Fibroblast of lung (primary cell): ENCODE measurements around the gene SLC6A1. TPM values are rescaled to one million over a fixed set of nuclear protein-coding genes. Genes with fewer than 3 reads are reported as not detected.

ENCODE experiments used
- DNase-seq, 2 donors: peaks; one replicate each; pipeline versions ENCODE4 v3.0.0 to v3.0.0-alpha.2; 2010; ENCODE audit warnings: low read depth in 2 of 2
- H2AFZ ChIP-seq: 2 replicates; pipeline ENCODE4 v1.5.1; 2012; ENCODE audit warnings: low read length, control low read depth, inconsistent platforms
- H3K27ac ChIP-seq: 2 replicates; pipeline ENCODE4 v1.5.1; 2011; ENCODE audit warnings: low read length, control low read depth; ENCODE audit not compliant: insufficient read depth
- H3K27me3 ChIP-seq: 2 replicates; pipeline ENCODE4 v1.5.1; 2011; ENCODE audit warnings: mild to moderate bottlenecking, low read length; ENCODE audit not compliant: control insufficient read depth, insufficient read depth
- H3K36me3 ChIP-seq: 2 replicates; pipeline ENCODE4 v1.5.1; 2011; ENCODE audit warnings: low read length; ENCODE audit not compliant: control insufficient read depth, insufficient read depth
- H3K4me1 ChIP-seq: 2 replicates; pipeline ENCODE4 v1.5.1; 2011; ENCODE audit warnings: low read length; ENCODE audit not compliant: control insufficient read depth, insufficient read depth; ENCODE audit errors: extremely low read depth
- H3K4me2 ChIP-seq: 2 replicates; pipeline ENCODE4 v1.5.1; 2011; ENCODE audit warnings: low read length, control low read depth; ENCODE audit not compliant: insufficient read depth; ENCODE audit errors: extremely low read depth
- H3K4me3 ChIP-seq, 4 experiments: fragments of 200-600 bp in 1 of 4; sonication (generic) in 1 of 4; replicated peaks in 1 of 4; 2 replicates each; pipeline ENCODE4 v1.5.1; 2011 to 2016; ENCODE audit warnings: low read length in 4 of 4, low read depth in 3 of 4, mild to moderate bottlenecking in 3 of 4, control low read depth in 2 of 4, inconsistent platforms in 1 of 4, mixed read lengths in 1 of 4; ENCODE audit not compliant: insufficient read depth in 1 of 4; ENCODE audit errors: control extremely low read depth in 1 of 4
- H3K79me2 ChIP-seq: 2 replicates; pipeline ENCODE4 v1.5.1; 2012; ENCODE audit warnings: mild to moderate bottlenecking, low read length, inconsistent platforms; ENCODE audit not compliant: control insufficient read depth, insufficient read depth
- H3K9ac ChIP-seq: 2 replicates; pipeline ENCODE4 v1.5.1; 2011; ENCODE audit warnings: mild to moderate bottlenecking, low read length, control low read depth; ENCODE audit not compliant: insufficient read depth
- H3K9me3 ChIP-seq: 2 replicates; pipeline ENCODE4 v1.5.1; 2012; ENCODE audit warnings: low read depth, low read length; ENCODE audit not compliant: control insufficient read depth, insufficient read depth
- H4K20me1 ChIP-seq: 2 replicates; pipeline ENCODE4 v1.5.1; 2011; ENCODE audit warnings: low read length; ENCODE audit not compliant: control insufficient read depth, insufficient read depth; ENCODE audit errors: extremely low read depth
- EZH2 ChIP-seq: IDR thresholded peaks from 2 replicates; pipeline ENCODE4 v1.5.1; 2012; ENCODE audit warnings: low read length, control low read depth, mild to moderate bottlenecking; ENCODE audit errors: missing control alignments
- polyA plus RNA-seq, 2 donors: library from polyadenylated mRNA; depleted of rRNA in 1 of 2; stranded (reverse) in 1 of 2; unstranded in 1 of 2; fragments of >200 nt; gene quantifications; 2 replicates each; pipeline ENCODE4 v1.2.1, GENCODE V29; 2011 to 2012; ENCODE audit warnings: missing spikeins in 1 of 2
- total RNA-seq: library from RNA; depleted of rRNA; stranded (reverse); fragments of >200 nt; gene quantifications from 2 replicates; pipeline ENCODE4 v1.2.1, GENCODE V29; 2014
- TF ChIP-seq, protein P1 (sequence below), 2 donors: IDR thresholded peaks in 1 of 2; conservative IDR thresholded peaks in 1 of 2; 1 replicate in 1 of 2; 2 replicates in 1 of 2; pipeline ENCODE4 v1.5.1; 2011 to 2012; ENCODE audit warnings: low read length in 2 of 2, control low read depth in 1 of 2, inconsistent platforms in 1 of 2, low read depth in 1 of 2, mild to moderate bottlenecking in 1 of 2

The SLC6A1 gene
- total and polyA plus RNA-seq, 2 donors (not counting 1 experiment from before 2014, with no cell fraction given): not detected

DNA sequence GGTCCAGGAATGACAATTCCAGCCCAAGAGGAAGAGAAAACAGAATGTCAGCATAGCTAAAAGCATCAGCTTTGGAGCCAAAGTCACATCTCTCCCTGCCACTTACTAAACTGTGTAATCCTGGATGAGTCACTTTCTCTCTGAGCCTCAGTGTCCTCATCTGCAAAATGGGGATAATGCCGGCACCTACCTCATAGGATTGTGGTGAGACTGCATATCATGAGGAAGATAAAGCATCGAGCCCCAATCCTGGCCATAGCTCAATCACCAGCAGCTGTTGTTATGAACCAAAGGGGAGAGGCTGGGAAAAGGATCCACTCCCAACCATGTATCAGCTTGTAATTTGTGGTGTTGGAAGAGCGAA lies 9.1 kb downstream of the SLC6A1 start:
- Histone ChIP-seq H3K27ac (no peak overlapping the region), H3K4me2 (no peak overlapping the region), H3K4me3 (no peak overlapping the region), H3K9ac (no peak overlapping the region), H3K4me1 (no peaks in the 10 kb centered on the region), H2AFZ (no peak overlapping the region), H3K36me3 (no peaks in the 10 kb centered on the region), H3K27me3 (peaks cover 7% of the 10 kb centered on the region), H3K79me2 (no peaks in the 10 kb centered on the region), H4K20me1 (no peaks in the 10 kb centered on the region), H3K9me3 (no peaks in the 10 kb centered on the region)
- TF ChIP-seq, protein P1, sequence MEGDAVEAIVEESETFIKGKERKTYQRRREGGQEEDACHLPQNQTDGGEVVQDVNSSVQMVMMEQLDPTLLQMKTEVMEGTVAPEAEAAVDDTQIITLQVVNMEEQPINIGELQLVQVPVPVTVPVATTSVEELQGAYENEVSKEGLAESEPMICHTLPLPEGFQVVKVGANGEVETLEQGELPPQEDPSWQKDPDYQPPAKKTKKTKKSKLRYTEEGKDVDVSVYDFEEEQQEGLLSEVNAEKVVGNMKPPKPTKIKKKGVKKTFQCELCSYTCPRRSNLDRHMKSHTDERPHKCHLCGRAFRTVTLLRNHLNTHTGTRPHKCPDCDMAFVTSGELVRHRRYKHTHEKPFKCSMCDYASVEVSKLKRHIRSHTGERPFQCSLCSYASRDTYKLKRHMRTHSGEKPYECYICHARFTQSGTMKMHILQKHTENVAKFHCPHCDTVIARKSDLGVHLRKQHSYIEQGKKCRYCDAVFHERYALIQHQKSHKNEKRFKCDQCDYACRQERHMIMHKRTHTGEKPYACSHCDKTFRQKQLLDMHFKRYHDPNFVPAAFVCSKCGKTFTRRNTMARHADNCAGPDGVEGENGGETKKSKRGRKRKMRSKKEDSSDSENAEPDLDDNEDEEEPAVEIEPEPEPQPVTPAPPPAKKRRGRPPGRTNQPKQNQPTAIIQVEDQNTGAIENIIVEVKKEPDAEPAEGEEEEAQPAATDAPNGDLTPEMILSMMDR (conservative IDR thresholded peaks at IDR 0.05 in 1 of 2, IDR thresholded peaks at IDR 0.05 in 1 of 2; ENCODE audit: low read depth in 1 of 2, low read length in 2 of 2): no peak
- TF ChIP-seq EZH2: no peak
- DNase-seq: no peak

- Histone ChIP-seq H3K9me3 (no peaks in the 10 kb centered on the region), H3K4me1 (no peaks in the 10 kb centered on the region), H3K4me2 (no peak overlapping the region), H3K79me2 (no peaks in the 10 kb centered on the region), H4K20me1 (no peaks in the 10 kb centered on the region), H3K27ac (no peak overlapping the region), H2AFZ (no peak overlapping the region), H3K27me3 (peaks cover 7% of the 10 kb centered on the region), H3K4me3 (no peak overlapping the region), H3K36me3 (no peaks in the 10 kb centered on the region), H3K9ac (no peak overlapping the region)
- TF ChIP-seq, protein P1 (conservative IDR thresholded peaks at IDR 0.05 in 1 of 2, IDR thresholded peaks at IDR 0.05 in 1 of 2; ENCODE audit: low read depth in 1 of 2, low read length in 2 of 2): no peak
- no peak for TF ChIP-seq EZH2
- DNase-seq: no peak
Measured at GRCh38 chr3:11002371-11002807, 9.8 kb downstream of the SLC6A1 start.

GRCh38 chr3:11004563-11004962 lies 12.0 kb downstream of the SLC6A1 start:
- no peaks in the 10 kb centered on the region for H3K79me2 ChIP-seq
- H3K36me3 ChIP-seq: no peaks in the 10 kb centered on the region
- peaks cover 7% of the 10 kb centered on the region for H3K27me3 ChIP-seq
- no peak overlapping the region for H3K4me3 ChIP-seq
- H2AFZ ChIP-seq: no peak overlapping the region
- no peak overlapping the region for H3K9ac ChIP-seq
- H3K4me1 ChIP-seq: no peaks in the 10 kb centered on the region
- no peaks in the 10 kb centered on the region for H3K9me3 ChIP-seq
- DNase-seq: no peak
- TF ChIP-seq EZH2: no peak
- TF ChIP-seq, protein P1 (conservative IDR thresholded peaks at IDR 0.05 in 1 of 2, IDR thresholded peaks at IDR 0.05 in 1 of 2; ENCODE audit: low read depth in 1 of 2, low read length in 2 of 2): no peak
- H4K20me1 ChIP-seq: no peaks in the 10 kb centered on the region
- no peak overlapping the region for H3K27ac ChIP-seq
- H3K4me2 ChIP-seq: no peak overlapping the region
